Nephron (organoid): Measurements from ENCODE around the gene LCE3E.

Experiments used
- H3K27ac Mint-ChIP-seq, 3 experiments: 2 replicates each; pipeline ENCODE4 v1.8.0; 2020; ENCODE audit warnings: mixed read lengths in 3 of 3, mild to moderate bottlenecking in 2 of 3, moderate library complexity in 1 of 3
- H3K27me3 Mint-ChIP-seq: 2 replicates; pipeline ENCODE4 v1.8.0; 2021; ENCODE audit warnings: low read depth, mild to moderate bottlenecking, moderate library complexity, mixed read lengths
- H3K36me3 Mint-ChIP-seq: 2 replicates; pipeline ENCODE4 v1.8.0; 2020; ENCODE audit warnings: low read depth, mixed read lengths
- H3K4me1 Mint-ChIP-seq: 2 replicates; pipeline ENCODE4 v1.8.0; 2020; ENCODE audit warnings: mixed read lengths
- H3K4me3 Mint-ChIP-seq, 3 experiments: 2 replicates each; pipeline ENCODE4 v1.8.0; 2020; ENCODE audit warnings: mild to moderate bottlenecking in 3 of 3, mixed read lengths in 3 of 3, moderate library complexity in 2 of 3
- H3K9me3 Mint-ChIP-seq: 2 replicates; pipeline ENCODE4 v1.8.0; 2020; ENCODE audit warnings: mixed read lengths
- CTCF ChIP-seq, 3 experiments: fragments of 200-600 bp; sonication (generic); IDR thresholded peaks; one replicate each; pipeline ENCODE4 v1.5.0; 2021; ENCODE audit warnings: antibody characterized with exemption in 3 of 3; ENCODE audit not compliant: unreplicated experiment in 3 of 3

LCE3E gene

GRCh38 chr1:152520561-152521090 is 46.0 kb downstream of the LCE3E start:
- peaks cover 38% of the 10 kb centered on the region for H3K9me3 Mint-ChIP-seq
- H3K36me3 Mint-ChIP-seq = no peaks in the 10 kb centered on the region
- H3K4me1 Mint-ChIP-seq = no peaks in the 10 kb centered on the region
- H3K27me3 Mint-ChIP-seq = no peaks in the 10 kb centered on the region
- TF ChIP-seq CTCF (IDR thresholded peaks at IDR 0.05; ENCODE audit: unreplicated experiment in 3 of 3) = no peak
- no peak overlapping the region for H3K27ac Mint-ChIP-seq
- H3K4me3 Mint-ChIP-seq = no peak overlapping the region

GRCh38 chr1:152519851-152520250 is 46.7 kb downstream of the LCE3E start:
- H3K4me1 Mint-ChIP-seq = no peaks in the 10 kb centered on the region
- no peak overlapping the region for H3K4me3 Mint-ChIP-seq
- peaks cover 41% of the 10 kb centered on the region for H3K9me3 Mint-ChIP-seq
- no peak for TF ChIP-seq CTCF (IDR thresholded peaks at IDR 0.05; ENCODE audit: unreplicated experiment in 3 of 3)
- no peaks in the 10 kb centered on the region for H3K36me3 Mint-ChIP-seq
- no peak overlapping the region for H3K27ac Mint-ChIP-seq
- no peaks in the 10 kb centered on the region for H3K27me3 Mint-ChIP-seq

- H3K4me3 Mint-ChIP-seq = no peak overlapping the region
- H3K4me1 Mint-ChIP-seq = no peaks in the 10 kb centered on the region
- no peaks in the 10 kb centered on the region for H3K36me3 Mint-ChIP-seq
- H3K27me3 Mint-ChIP-seq = no peaks in the 10 kb centered on the region
- H3K9me3 Mint-ChIP-seq = peaks cover 44% of the 10 kb centered on the region
- no peak for TF ChIP-seq CTCF (IDR thresholded peaks at IDR 0.05; ENCODE audit: unreplicated experiment in 3 of 3)
- H3K27ac Mint-ChIP-seq = no peak overlapping the region
These were observed 49.3 kb downstream of the LCE3E start for GRCh38 chr1:152517237-152517811.

GRCh38 chr1:152516082-152516481 is 50.5 kb downstream of the LCE3E start:
- Mint-ChIP-seq H3K36me3 (no peaks in the 10 kb centered on the region), H3K9me3 (peaks cover 49% of the 10 kb centered on the region), H3K27me3 (no peaks in the 10 kb centered on the region), H3K27ac (no peak overlapping the region), H3K4me1 (no peaks in the 10 kb centered on the region), H3K4me3 (no peak overlapping the region)
- no peak for TF ChIP-seq CTCF (IDR thresholded peaks at IDR 0.05; ENCODE audit: unreplicated experiment in 3 of 3)
